ENCODE measurements around the gene RNF32. TPM values are rescaled to one million over a fixed set of nuclear protein-coding genes. Genes with fewer than 3 reads are reported as not detected.
"Not testable (repeated sequence)": the region's sequence is repeated elsewhere in the genome, so short reads cannot be mapped to it uniquely, and the experiment has no call there.

RNF32 gene
- total RNA-seq, 2 experiments from 2014 or later: 1.4 to 2.2 TPM

DNA sequence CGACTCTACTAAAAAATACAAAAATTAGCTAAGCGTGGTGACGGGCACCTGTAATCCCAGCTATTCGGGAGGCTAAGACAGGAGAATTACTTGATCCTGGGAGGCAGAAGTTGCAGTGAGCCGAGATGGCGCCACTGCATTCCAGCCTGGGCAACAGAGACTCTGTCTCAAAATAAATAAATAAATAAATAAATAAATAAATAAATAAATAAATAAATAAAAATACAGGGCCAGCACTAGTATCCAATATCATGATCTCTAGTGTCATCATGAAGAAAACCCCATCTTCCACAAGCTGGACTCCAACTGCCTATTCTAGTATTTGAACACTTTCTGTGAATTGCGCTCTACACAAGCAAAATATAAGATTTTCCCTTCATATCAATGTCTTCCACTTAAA lies 3.5 kb upstream of the RNF32 start:
- H3K4me3 Mint-ChIP-seq; ATAC-seq; CTCF ChIA-PET; H3K27ac Mint-ChIP-seq; DNase-seq; POLR2A ChIA-PET; H3K36me3 Mint-ChIP-seq (ENCODE audit: low read depth); H3K9me3 Mint-ChIP-seq (ENCODE audit: insufficient read depth): not testable (repeated sequence)
- Mint-ChIP-seq H3K4me1 (ENCODE audit: low read depth) (peaks cover 22% of the 10 kb centered on the region), H3K27me3 (ENCODE audit: low read depth) (peaks cover 15% of the 10 kb centered on the region)

DNA sequence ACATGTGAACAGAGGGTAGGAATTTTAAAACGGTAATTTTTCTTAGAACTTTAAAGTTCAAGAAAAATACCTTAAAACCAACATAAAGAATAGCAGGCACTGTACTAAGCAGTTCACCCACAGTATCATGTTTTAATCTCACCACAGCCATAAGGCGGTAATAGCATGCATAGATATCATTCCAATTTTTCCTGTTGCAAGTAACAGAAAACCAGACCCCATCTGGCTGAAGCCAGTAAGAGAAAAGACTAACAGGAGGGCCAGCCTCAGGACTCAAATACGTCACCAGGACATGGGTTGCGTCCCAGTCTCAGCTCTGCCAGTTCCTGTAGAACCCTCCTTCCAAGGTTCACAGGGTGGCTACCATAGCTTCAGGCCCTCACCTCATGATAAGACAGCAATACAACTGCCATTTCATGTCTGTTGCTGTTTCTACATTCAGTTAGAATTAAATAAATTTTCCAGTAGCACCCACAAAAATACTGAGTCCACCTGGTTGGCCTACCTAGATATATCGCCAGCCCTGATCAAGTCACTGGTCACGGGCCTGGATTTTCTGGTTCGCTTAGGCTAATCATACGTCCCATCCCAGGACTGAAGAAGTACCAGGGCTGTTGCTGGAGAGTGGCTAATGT lies 2.0 kb upstream of the RNF32 start:
- peaks cover 22% of the 10 kb centered on the region for H3K4me1 Mint-ChIP-seq (ENCODE audit: low read depth)
- CTCF ChIA-PET: no interaction called here
- ATAC-seq (no peak), DNase-seq (no peak)
- H3K9me3 Mint-ChIP-seq (ENCODE audit: insufficient read depth): peaks cover 6% of the 10 kb centered on the region
- peaks cover 9% of the 10 kb centered on the region for H3K36me3 Mint-ChIP-seq (ENCODE audit: low read depth)
- no peak overlapping the region for H3K27ac Mint-ChIP-seq
- no peak overlapping the region for H3K4me3 Mint-ChIP-seq
- POLR2A ChIA-PET: no interaction called here
- peaks cover 12% of the 10 kb centered on the region for H3K27me3 Mint-ChIP-seq (ENCODE audit: low read depth)

DNA sequence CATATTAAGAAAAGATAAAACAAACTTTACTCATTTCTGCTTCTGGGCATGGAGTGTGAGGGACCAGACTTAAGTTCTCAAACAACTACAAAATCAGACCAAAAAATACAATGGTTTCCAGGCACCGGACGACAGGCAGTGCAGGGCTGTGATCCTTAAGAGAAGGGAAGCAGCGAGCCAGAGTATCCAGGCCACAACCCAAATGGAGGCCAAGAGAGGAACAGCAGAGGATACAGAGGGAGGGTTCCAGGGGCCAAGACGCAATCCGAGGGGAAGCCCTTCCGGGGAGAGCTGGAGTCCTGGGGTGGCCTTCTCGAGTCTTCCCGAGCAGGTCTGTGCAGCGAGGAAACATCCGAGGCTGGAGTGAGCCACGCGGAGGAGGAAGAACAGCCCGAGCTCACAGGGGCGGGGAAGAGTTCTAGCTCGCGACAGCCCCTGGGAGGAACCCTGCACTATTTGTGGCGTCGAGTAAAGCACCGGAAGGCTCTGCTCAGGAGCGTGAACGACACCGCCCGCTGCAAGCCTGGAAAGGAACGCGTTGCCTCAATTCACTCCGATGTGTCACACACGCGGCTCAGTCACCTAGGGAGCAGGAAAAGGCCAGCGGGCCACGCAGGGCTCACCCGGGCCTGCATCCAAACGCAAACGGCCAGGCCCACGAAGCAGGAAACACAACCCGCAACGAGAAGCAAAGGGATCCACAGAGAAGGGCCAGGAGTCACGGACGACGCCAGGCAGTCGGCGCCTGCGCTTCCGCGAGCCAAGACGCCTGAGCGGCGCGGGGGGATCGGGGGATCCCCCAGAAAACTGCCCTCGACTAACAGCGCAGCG lies 933 bp upstream of the RNF32 start:
- peak overlapping the region; percentile 73 for H3K27ac Mint-ChIP-seq
- no peak for ATAC-seq
- peak overlapping the region; percentile 93 for H3K4me3 Mint-ChIP-seq
- ChIA-PET POLR2A (no interaction called here), CTCF (no interaction called here)
- peaks cover 22% of the 10 kb centered on the region for H3K4me1 Mint-ChIP-seq (ENCODE audit: low read depth)
- peaks cover 6% of the 10 kb centered on the region for H3K9me3 Mint-ChIP-seq (ENCODE audit: insufficient read depth)
- peaks cover 9% of the 10 kb centered on the region for H3K36me3 Mint-ChIP-seq (ENCODE audit: low read depth)
- DNase-seq: no peak
- peaks cover 11% of the 10 kb centered on the region for H3K27me3 Mint-ChIP-seq (ENCODE audit: low read depth)

GRCh38 chr7:156640949-156641485 lies 443 bp downstream of the RNF32 start:
- H3K27me3 Mint-ChIP-seq (ENCODE audit: low read depth): peaks cover 17% of the 10 kb centered on the region
- H3K4me3 Mint-ChIP-seq: peak overlapping the region; percentile 93
- ChIA-PET CTCF (interaction anchor here (0.7 to 0.9 kb wide), 3 partner anchors 9 to 176 kb away, joined by 3 read pairs; no protein-coding TSS in a partner anchor), POLR2A (interaction anchor here (0.6 to 1.0 kb wide), 6 partner anchors 9 to 308 kb away, joined by 3 to 6 read pairs (median 4); partner anchors contain the start of gene NOM1)
- peaks cover 6% of the 10 kb centered on the region for H3K9me3 Mint-ChIP-seq (ENCODE audit: insufficient read depth)
- ATAC-seq (peak; percentile 62), DNase-seq (peak; percentile 79)
- peaks cover 9% of the 10 kb centered on the region for H3K36me3 Mint-ChIP-seq (ENCODE audit: low read depth)
- peak overlapping the region; percentile 98 for H3K27ac Mint-ChIP-seq
- peaks cover 22% of the 10 kb centered on the region for H3K4me1 Mint-ChIP-seq (ENCODE audit: low read depth)

DNA sequence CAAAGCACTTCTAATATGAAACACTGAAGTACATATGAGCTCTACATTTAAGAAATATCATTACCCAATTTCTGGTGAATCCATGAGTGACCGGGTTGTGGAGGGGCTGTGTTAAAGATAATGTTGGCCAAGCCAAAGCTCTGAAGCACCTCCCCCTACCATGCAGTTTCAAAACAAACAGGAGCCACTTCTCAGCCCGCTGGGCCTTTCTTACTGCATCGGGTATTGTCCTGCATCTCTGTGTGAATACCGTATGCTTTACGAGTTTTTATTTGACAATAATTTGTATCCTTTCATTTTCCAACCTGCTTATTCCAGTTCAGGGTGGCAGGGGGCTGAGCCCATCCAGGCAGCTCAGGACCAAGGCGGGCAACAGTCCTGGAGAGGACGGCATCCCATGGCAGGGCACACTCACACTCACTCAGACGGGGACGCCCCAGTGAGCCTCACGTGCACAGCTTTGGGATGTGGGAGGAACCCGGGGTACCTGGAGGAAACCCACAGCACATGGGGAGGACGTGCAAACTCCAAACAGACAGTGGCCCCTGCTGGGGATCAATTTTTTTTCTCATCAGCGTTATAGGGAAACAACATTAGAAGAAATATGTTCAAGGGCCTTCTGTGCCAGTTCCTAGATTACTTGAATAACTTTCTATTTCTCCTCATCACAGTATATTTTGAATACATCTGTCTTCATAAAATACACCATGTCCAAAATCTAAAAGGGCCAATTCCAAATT lies 1.9 kb downstream of the RNF32 start:
- no peak for ATAC-seq
- no peak for DNase-seq
- CTCF ChIA-PET: interaction anchor here (0.6 to 0.8 kb wide), 2 partner anchors 81 to 88 kb away, joined by 3 read pairs; no protein-coding TSS in a partner anchor
- Mint-ChIP-seq H3K27me3 (ENCODE audit: low read depth) (peaks cover 26% of the 10 kb centered on the region), H3K9me3 (ENCODE audit: insufficient read depth) (peaks cover 6% of the 10 kb centered on the region), H3K27ac (peak overlapping the region; percentile 56), H3K4me3 (no peak overlapping the region), H3K4me1 (ENCODE audit: low read depth) (peaks cover 22% of the 10 kb centered on the region), H3K36me3 (ENCODE audit: low read depth) (peaks cover 9% of the 10 kb centered on the region)
- POLR2A ChIA-PET: interaction anchor here (0.5 to 1.0 kb wide), 3 partner anchors 10 to 647 kb away, joined by 3 read pairs; partner anchors contain the start of gene LMBR1

DNA sequence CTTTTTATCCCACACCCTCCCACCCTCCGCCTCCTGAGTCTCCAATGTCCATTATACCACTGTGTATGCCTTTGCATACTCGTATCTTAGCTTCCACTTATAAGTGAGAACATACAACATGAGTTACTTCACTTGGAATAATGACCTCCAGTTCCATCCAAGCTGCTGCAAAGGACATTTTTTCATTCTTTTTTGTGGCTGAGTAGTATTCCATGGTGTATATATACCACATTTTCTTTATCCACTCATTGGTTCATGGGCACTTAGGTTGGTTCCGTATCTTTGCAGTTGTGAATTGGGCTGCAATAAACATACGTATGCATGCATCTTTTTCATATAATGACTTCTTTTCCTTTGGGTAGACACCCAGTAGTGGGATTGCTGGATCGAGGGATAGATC lies 6.8 kb downstream of the RNF32 start:
- CTCF ChIA-PET; H3K4me3 Mint-ChIP-seq; ATAC-seq; H3K4me1 Mint-ChIP-seq (ENCODE audit: low read depth); H3K27ac Mint-ChIP-seq; H3K9me3 Mint-ChIP-seq (ENCODE audit: insufficient read depth); POLR2A ChIA-PET; DNase-seq; H3K36me3 Mint-ChIP-seq (ENCODE audit: low read depth): not testable (repeated sequence)
- H3K27me3 Mint-ChIP-seq (ENCODE audit: low read depth): peaks cover 57% of the 10 kb centered on the region

DNA sequence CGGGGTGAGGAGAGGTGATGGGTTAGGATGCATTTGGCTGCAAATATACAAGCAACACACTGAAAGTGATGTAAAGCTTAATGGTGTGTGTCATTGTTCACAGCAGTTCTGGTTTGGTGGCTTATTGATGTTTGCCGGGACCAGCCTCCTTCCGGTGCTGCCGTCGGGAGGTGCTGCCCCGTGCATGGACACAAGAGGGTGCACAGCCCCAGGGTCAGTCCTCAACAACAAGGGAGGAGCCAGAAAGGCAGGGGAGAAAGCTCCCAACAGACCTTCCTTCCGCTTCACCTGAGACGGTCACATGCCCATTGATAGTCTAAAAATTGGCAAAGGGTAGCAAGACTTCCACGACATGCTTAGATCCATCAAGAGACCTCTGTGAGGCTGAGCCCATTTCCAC lies 9.5 kb downstream of the RNF32 start:
- peaks cover 48% of the 10 kb centered on the region for H3K27me3 Mint-ChIP-seq (ENCODE audit: low read depth)
- no peak overlapping the region for H3K27ac Mint-ChIP-seq
- H3K4me1 Mint-ChIP-seq (ENCODE audit: low read depth): peaks cover 3% of the 10 kb centered on the region
- no peak overlapping the region for H3K4me3 Mint-ChIP-seq
- POLR2A ChIA-PET: interaction anchor here (1.2 kb wide), 1 partner anchor 9 kb away, joined by 5 read pairs; no protein-coding TSS in a partner anchor
- ATAC-seq (peak; percentile 47), DNase-seq (peak; percentile 31)
- no peaks in the 10 kb centered on the region for H3K9me3 Mint-ChIP-seq (ENCODE audit: insufficient read depth)
- no peaks in the 10 kb centered on the region for H3K36me3 Mint-ChIP-seq (ENCODE audit: low read depth)
- CTCF ChIA-PET: interaction anchor here (0.7 to 1.2 kb wide), 2 partner anchors 9 to 37 kb away, joined by 3 read pairs; no protein-coding TSS in a partner anchor

DNA sequence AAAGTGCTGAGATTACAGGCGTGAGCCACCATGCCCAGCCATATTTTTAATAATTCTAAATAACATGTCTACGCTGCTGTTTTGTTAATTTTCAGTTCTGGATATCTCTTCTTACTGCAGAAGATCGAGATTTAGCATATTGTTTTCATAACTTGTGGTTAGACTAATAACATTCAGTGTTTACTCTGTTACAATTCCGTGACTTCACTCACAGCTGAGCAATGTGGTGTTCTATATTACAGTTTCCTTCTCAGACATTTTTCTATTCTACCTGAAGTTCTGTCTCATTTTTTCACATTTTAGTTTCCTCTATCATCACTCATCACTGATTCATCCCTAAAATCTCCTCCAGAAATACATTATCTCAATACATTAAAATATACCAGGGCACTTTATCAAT lies 10.9 kb downstream of the RNF32 start:
- no peaks in the 10 kb centered on the region for H3K9me3 Mint-ChIP-seq (ENCODE audit: insufficient read depth)
- no peak overlapping the region for H3K27ac Mint-ChIP-seq
- H3K27me3 Mint-ChIP-seq (ENCODE audit: low read depth): peaks cover 39% of the 10 kb centered on the region
- H3K4me3 Mint-ChIP-seq: no peak overlapping the region
- no peaks in the 10 kb centered on the region for H3K36me3 Mint-ChIP-seq (ENCODE audit: low read depth)
- peaks cover 6% of the 10 kb centered on the region for H3K4me1 Mint-ChIP-seq (ENCODE audit: low read depth)
- ChIA-PET CTCF (no interaction called here), POLR2A (no interaction called here)
- DNase-seq: no peak
- no peak for ATAC-seq

- Mint-ChIP-seq H3K9me3 (ENCODE audit: insufficient read depth) (no peaks in the 10 kb centered on the region), H3K4me3 (no peak overlapping the region), H3K27ac (no peak overlapping the region), H3K36me3 (ENCODE audit: low read depth) (no peaks in the 10 kb centered on the region), H3K4me1 (ENCODE audit: low read depth) (peaks cover 6% of the 10 kb centered on the region), H3K27me3 (ENCODE audit: low read depth) (peaks cover 34% of the 10 kb centered on the region)
- ChIA-PET POLR2A (interaction anchor here (0.8 to 1.2 kb wide), 2 partner anchors 11 to 12 kb away, joined by 3 read pairs; no protein-coding TSS in a partner anchor), CTCF (no interaction called here)
- DNase-seq (no peak), ATAC-seq (no peak)
These were observed 12.5 kb downstream of the RNF32 start for GRCh38 chr7:156652886-156653568.

- H3K4me1 Mint-ChIP-seq (ENCODE audit: low read depth): peaks cover 6% of the 10 kb centered on the region
- DNase-seq (no peak), ATAC-seq (no peak)
- H3K9me3 Mint-ChIP-seq (ENCODE audit: insufficient read depth): no peaks in the 10 kb centered on the region
- no peaks in the 10 kb centered on the region for H3K36me3 Mint-ChIP-seq (ENCODE audit: low read depth)
- no peak overlapping the region for H3K27ac Mint-ChIP-seq
- ChIA-PET CTCF (no interaction called here), POLR2A (no interaction called here)
- H3K4me3 Mint-ChIP-seq: no peak overlapping the region
- peaks cover 26% of the 10 kb centered on the region for H3K27me3 Mint-ChIP-seq (ENCODE audit: low read depth)
These were observed 14.1 kb downstream of the RNF32 start for GRCh38 chr7:156654511-156655234.

DNA sequence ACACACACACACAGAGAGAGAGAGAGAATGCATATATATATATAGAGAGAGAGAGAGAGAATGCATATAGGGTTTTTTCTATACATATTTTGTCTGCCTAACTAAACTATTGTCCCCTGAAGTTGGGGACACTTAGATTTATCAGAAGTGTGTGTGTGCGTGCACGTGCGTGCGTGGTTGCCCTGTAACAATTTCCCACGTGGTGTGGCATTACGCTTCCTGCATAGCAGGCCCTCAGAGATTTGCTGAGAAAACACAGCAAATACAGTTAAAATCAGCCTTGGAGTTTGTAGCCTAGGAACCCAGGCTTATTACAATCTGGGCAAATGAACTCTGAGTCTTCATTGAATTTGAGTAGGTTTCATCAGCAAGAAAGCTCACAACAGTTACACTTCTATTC lies 14.7 kb downstream of the RNF32 start:
- no peak overlapping the region for H3K27ac Mint-ChIP-seq
- POLR2A ChIA-PET: no interaction called here
- no peaks in the 10 kb centered on the region for H3K36me3 Mint-ChIP-seq (ENCODE audit: low read depth)
- peaks cover 2% of the 10 kb centered on the region for H3K4me1 Mint-ChIP-seq (ENCODE audit: low read depth)
- no peaks in the 10 kb centered on the region for H3K9me3 Mint-ChIP-seq (ENCODE audit: insufficient read depth)
- CTCF ChIA-PET: no interaction called here
- ATAC-seq (no peak), DNase-seq (no peak)
- peaks cover 28% of the 10 kb centered on the region for H3K27me3 Mint-ChIP-seq (ENCODE audit: low read depth)
- H3K4me3 Mint-ChIP-seq: no peak overlapping the region

All from activated CD8-positive, alpha-beta T cell treated with anti-CD3 and anti-CD28 coated beads, Interleukin-2, amount 10 ng/mL, durations not matched to agents 7 days and 5 days (primary cell).